OCI-LY3 (cell line): ENCODE measurements around the gene GLRA1.

Source experiments
- EZH2phosphoT487 ChIP-seq: fragments of 200-600 bp; shearing (Covaris generic); IDR thresholded peaks from 2 replicates; pipeline ENCODE4 v1.6.1; 2018; ENCODE audit warnings: antibody characterized with exemption, mixed run types, low read depth
- TF ChIP-seq, protein P1 (sequence below): fragments of 200-600, 300-600 bp; sonication (generic); IDR thresholded peaks from 2 replicates; pipeline ENCODE4 v1.5.1; 2014; ENCODE audit warnings: antibody characterized with exemption, low read length, low read depth

DNA sequence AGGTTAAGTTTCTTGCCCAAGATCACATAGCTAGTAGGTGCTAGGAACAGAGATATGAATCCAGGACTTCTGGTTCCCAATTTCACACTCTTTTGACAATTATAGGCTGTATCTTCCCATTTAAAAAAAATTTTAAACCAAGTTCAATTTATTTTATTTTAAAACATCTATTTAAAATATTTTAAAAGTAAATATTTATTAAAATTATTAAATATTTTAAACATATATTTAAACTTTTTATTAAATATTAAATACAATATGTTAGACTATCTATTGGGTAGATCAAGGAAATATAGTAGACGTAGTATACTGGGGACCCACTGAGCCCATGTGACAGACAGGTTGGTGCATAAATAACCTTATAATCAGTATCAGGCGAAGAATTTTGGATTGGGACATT is 54.8 kb downstream of the GLRA1 start:
- TF ChIP-seq, protein P1, sequence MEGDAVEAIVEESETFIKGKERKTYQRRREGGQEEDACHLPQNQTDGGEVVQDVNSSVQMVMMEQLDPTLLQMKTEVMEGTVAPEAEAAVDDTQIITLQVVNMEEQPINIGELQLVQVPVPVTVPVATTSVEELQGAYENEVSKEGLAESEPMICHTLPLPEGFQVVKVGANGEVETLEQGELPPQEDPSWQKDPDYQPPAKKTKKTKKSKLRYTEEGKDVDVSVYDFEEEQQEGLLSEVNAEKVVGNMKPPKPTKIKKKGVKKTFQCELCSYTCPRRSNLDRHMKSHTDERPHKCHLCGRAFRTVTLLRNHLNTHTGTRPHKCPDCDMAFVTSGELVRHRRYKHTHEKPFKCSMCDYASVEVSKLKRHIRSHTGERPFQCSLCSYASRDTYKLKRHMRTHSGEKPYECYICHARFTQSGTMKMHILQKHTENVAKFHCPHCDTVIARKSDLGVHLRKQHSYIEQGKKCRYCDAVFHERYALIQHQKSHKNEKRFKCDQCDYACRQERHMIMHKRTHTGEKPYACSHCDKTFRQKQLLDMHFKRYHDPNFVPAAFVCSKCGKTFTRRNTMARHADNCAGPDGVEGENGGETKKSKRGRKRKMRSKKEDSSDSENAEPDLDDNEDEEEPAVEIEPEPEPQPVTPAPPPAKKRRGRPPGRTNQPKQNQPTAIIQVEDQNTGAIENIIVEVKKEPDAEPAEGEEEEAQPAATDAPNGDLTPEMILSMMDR = no peak
- no peak for TF ChIP-seq EZH2phosphoT487
